ENCODE results near the gene ORM2. TPM values are rescaled to one million over a fixed set of nuclear protein-coding genes. Genes with fewer than 3 reads are reported as not detected.

The ORM2 gene
- total and polyA plus RNA-seq, 9 of the 15 experiments (the other 6 are each of a cell fraction or from before 2014, with no cell fraction given): 0.98 TPM; not detected in 8

- H3K4me3 ChIP-seq: no peak overlapping the region
- H3K9me3 ChIP-seq (replicated peaks; ENCODE audit: control insufficient read depth, insufficient read depth, low read depth, low read length): no peaks in the 10 kb centered on the region
- peaks cover 0 to 40% of the 10 kb centered on the region in 2 experiments; a peak in 2 of 5 replicates for H3K27me3 ChIP-seq (ENCODE audit: control insufficient read depth in 2 of 2, insufficient read depth in 2 of 2, low read length in 2 of 2)
- in situ Hi-C loops (cut with MboI): loop anchor here (10.0 kb wide), 3 partner anchors 134 to 604 kb away; partner anchors contain the start of gene COL27A1
- no peak for ATAC-seq
- FAIRE-seq: no peak
- H3K27ac ChIP-seq (ENCODE audit: extremely low read depth, low read depth, low read length): no peak overlapping the region
- peaks cover 0 to 4% of the 10 kb centered on the region in 2 experiments; a peak in 2 of 5 replicates for H3K4me1 ChIP-seq (replicated peaks in 1 of 2; ENCODE audit: control insufficient read depth in 2 of 2, insufficient read depth in 2 of 2, low read length in 2 of 2)
- intact Hi-C loops (cut with micrococcal nuclease): no loop called here
- no peaks in the 10 kb centered on the region for H3K9me1 ChIP-seq (ENCODE audit: control insufficient read depth, insufficient read depth, low read length)
- ChIA-PET POLR2A (interaction anchor here (0.6 kb wide), 1 partner anchor 399 kb away, joined by 3 read pairs; no protein-coding TSS in a partner anchor), CTCF (ENCODE audit: low intra/inter-chr PET ratio) (no interaction called here)
- TF ChIP-seq MAFF (IDR thresholded peaks at IDR 0.05; ENCODE audit: low read length) (no peak), ARID1B (IDR thresholded peaks at IDR 0.05) (no peak), POLR2AphosphoS2 (IDR thresholded peaks at IDR 0.05; ENCODE audit: low read length) (no peak), SETDB1 (IDR thresholded peaks at IDR 0.05; ENCODE audit: low read length) (no peak), RFX5 (IDR thresholded peaks at IDR 0.05; ENCODE audit: low read depth, low read length) (no peak), POLR2H (tag; IDR thresholded peaks at IDR 0.05; ENCODE audit: low read depth) (no peak), YY1 (IDR thresholded peaks at IDR 0.05; ENCODE audit: borderline replicate concordance in 1 of 3, control insufficient read depth in 1 of 3, extremely low read depth in 1 of 3, insufficient read depth in 3 of 3, insufficient read length in 1 of 3, insufficient replicate concordance in 2 of 3, low read depth in 1 of 3, low read length in 2 of 3) (no peak), RCOR1 (IDR thresholded peaks at IDR 0.05; ENCODE audit: borderline replicate concordance in 1 of 2, low read depth in 2 of 2, low read length in 2 of 2) (no peak), PRDM10 (IDR thresholded peaks at IDR 0.05; ENCODE audit: partially characterized antibody) (no peak), THAP7 (CRISPR knock-in tag; IDR thresholded peaks at IDR 0.05) (no peak), HNRNPK (IDR thresholded peaks at IDR 0.05; ENCODE audit: low read depth, low read length, poor library complexity, severe bottlenecking) (no peak), TAL1 (IDR thresholded peaks at IDR 0.05) (no peak), PPARD (CRISPR knock-in tag; IDR thresholded peaks at IDR 0.05) (no peak), FOS (IDR thresholded peaks at IDR 0.05; ENCODE audit: extremely low read depth, insufficient read length) (no peak), ATF4 (CRISPR knock-in tag; IDR thresholded peaks at IDR 0.05) (no peak)
- H4K20me1 ChIP-seq (replicated peaks; ENCODE audit: control insufficient read depth, insufficient read depth, low read length): peaks cover 6% of the 10 kb centered on the region; the same call in 1 of the 2 replicates
- no peaks in the 10 kb centered on the region for H3K36me3 ChIP-seq (ENCODE audit: control insufficient read depth, insufficient read depth, low read length)
- no TSS peak for BruUV-seq (replicated peaks)
- WGBS (ENCODE audit: insufficient coverage, low coverage, missing lambda C conversion rate): 2% methylated on average over 11 of the region's 13 CpGs
- H2AFZ ChIP-seq (ENCODE audit: low read depth, low read length): no peak overlapping the region
- H3K9ac ChIP-seq (ENCODE audit: insufficient read depth in 1 of 2, low read depth in 2 of 2, low read length in 2 of 2): no peak overlapping the region
- H3K79me2 ChIP-seq (ENCODE audit: control insufficient read depth, insufficient read depth, low read length): no peaks in the 10 kb centered on the region
- no peak for DNase-seq (ENCODE audit: extremely low read depth in 1 of 4, low spot score in 3 of 4)
- H3K4me2 ChIP-seq (ENCODE audit: insufficient read depth, low read length): no peak overlapping the region
Measured at GRCh38 chr9:114289106-114289505, 40.6 kb upstream of the ORM2 start.

All from K562 (cell line).